Activated CD8-positive, alpha-beta T cell treated with anti-CD3 and anti-CD28 coated beads for 36 hours (primary cell): Measurements from ENCODE around the gene AKR1B1. TPM values are rescaled to one million over a fixed set of nuclear protein-coding genes. Genes with fewer than 3 reads are reported as not detected.

Experiments
- ATAC-seq: fragments of 200-7000 bp; cut with Tn5 transposase; one replicate; pipeline ENCODE4 v1.10.0; 2021; ENCODE audit warnings: mild to moderate bottlenecking, moderate library complexity
- CTCF ChIA-PET: fragments of 350-600 bp; sonication (Branson Sonifier 250); formaldehyde crosslinking; loops from one replicate; lab custom pipeline; 2021; ENCODE audit warnings: antibody characterized with exemption; lab: Charles Lee
- POLR2A ChIA-PET: fragments of 350-600 bp; sonication (Branson Sonifier 250); formaldehyde crosslinking; loops from one replicate; lab custom pipeline; 2021; ENCODE audit warnings: antibody characterized with exemption; lab: Charles Lee
- DNase-seq: peaks from one replicate; pipeline ENCODE4 v3.0.0-alpha.2; 2020
- H3K27ac Mint-ChIP-seq: one replicate; pipeline ENCODE4 v1.8.0; 2021; ENCODE audit warnings: mild to moderate bottlenecking, mixed read lengths
- H3K27me3 Mint-ChIP-seq: one replicate; pipeline ENCODE4 v1.8.0; 2021; ENCODE audit warnings: mixed read lengths
- H3K36me3 Mint-ChIP-seq: one replicate; pipeline ENCODE4 v1.8.0; 2021; ENCODE audit warnings: low read depth, mixed read lengths
- H3K4me1 Mint-ChIP-seq: one replicate; pipeline ENCODE4 v1.8.0; 2021; ENCODE audit warnings: low read depth, mixed read lengths
- H3K4me3 Mint-ChIP-seq: one replicate; pipeline ENCODE4 v1.8.0; 2021; ENCODE audit warnings: mild to moderate bottlenecking, moderate library complexity, mixed read lengths
- H3K9me3 Mint-ChIP-seq: one replicate; pipeline ENCODE4 v1.8.0; 2021; ENCODE audit warnings: mixed read lengths
- CTCF ChIP-seq: fragments of 200-600 bp; IDR thresholded peaks from one replicate; pipeline ENCODE4 v1.8.0; 2022; ENCODE audit warnings: antibody characterized with exemption, mild to moderate bottlenecking
- intact Hi-C: fragments of 100-400 bp; cut with micrococcal nuclease; formaldehyde crosslinking; loops from one replicate; pipeline ENCODE4 v1.10.0; 2022
- total RNA-seq, 2 experiments: library from RNA; stranded (reverse); gene quantifications; one replicate each; pipeline ENCODE4 v1.2.3, GENCODE V29; 2021

The AKR1B1 gene
- total RNA-seq, 2 experiments from 2014 or later = 106 to 108 TPM

- DNase-seq (no peak), ATAC-seq (no peak)
- intact Hi-C loops = no loop called here
- no peaks in the 10 kb centered on the region for H3K9me3 Mint-ChIP-seq
- no peak overlapping the region for H3K4me3 Mint-ChIP-seq
- H3K27me3 Mint-ChIP-seq = no peaks in the 10 kb centered on the region
- CTCF ChIA-PET = interaction anchor here (1.1 to 5.7 kb wide), 2 partner anchors 9 to 158 kb away, joined by 3 to 29 read pairs; partner anchors contain the start of gene AKR1B1
- TF ChIP-seq CTCF = no peak
- POLR2A ChIA-PET = no interaction called here
- H3K27ac Mint-ChIP-seq = no peak overlapping the region
- peaks cover 46% of the 10 kb centered on the region for H3K36me3 Mint-ChIP-seq
- H3K4me1 Mint-ChIP-seq = peaks cover 14% of the 10 kb centered on the region
These were observed 9.2 kb downstream of the AKR1B1 start for GRCh38 chr7:134449680-134450079.

- POLR2A ChIA-PET = no interaction called here
- peaks cover 4% of the 10 kb centered on the region for H3K4me1 Mint-ChIP-seq
- no peak overlapping the region for H3K27ac Mint-ChIP-seq
- DNase-seq = no peak
- intact Hi-C loops = no loop called here
- H3K4me3 Mint-ChIP-seq = no peak overlapping the region
- no peak for ATAC-seq
- no peaks in the 10 kb centered on the region for H3K27me3 Mint-ChIP-seq
- CTCF ChIA-PET = interaction anchor here (0.9 to 5.7 kb wide), 3 partner anchors 10 to 99 kb away, joined by 3 to 29 read pairs (median 13); partner anchors contain the start of gene AKR1B1
- no peak for TF ChIP-seq CTCF
- peaks cover 55% of the 10 kb centered on the region for H3K36me3 Mint-ChIP-seq
- H3K9me3 Mint-ChIP-seq = no peaks in the 10 kb centered on the region
These were observed 10.3 kb downstream of the AKR1B1 start for GRCh38 chr7:134448356-134449229.

- DNase-seq = no peak
- Mint-ChIP-seq H3K9me3 (no peaks in the 10 kb centered on the region), H3K27me3 (no peaks in the 10 kb centered on the region), H3K36me3 (peaks cover 64% of the 10 kb centered on the region), H3K27ac (no peak overlapping the region), H3K4me3 (no peak overlapping the region), H3K4me1 (no peaks in the 10 kb centered on the region)
- ChIA-PET POLR2A (no interaction called here), CTCF (interaction anchor here (3.1 to 5.7 kb wide), 2 partner anchors 11 to 15 kb away, joined by 13 to 29 read pairs; partner anchors contain the start of gene AKR1B1)
- intact Hi-C loops = no loop called here
- ATAC-seq = no peak
- no peak for TF ChIP-seq CTCF
These were observed 11.5 kb downstream of the AKR1B1 start for GRCh38 chr7:134447383-134447782.

GRCh38 chr7:134446923-134447322 is 12.0 kb downstream of the AKR1B1 start:
- intact Hi-C loops = no loop called here
- DNase-seq = no peak
- no peak for TF ChIP-seq CTCF
- Mint-ChIP-seq H3K36me3 (peaks cover 65% of the 10 kb centered on the region), H3K4me1 (no peaks in the 10 kb centered on the region), H3K4me3 (no peak overlapping the region), H3K27ac (no peak overlapping the region), H3K27me3 (no peaks in the 10 kb centered on the region), H3K9me3 (no peaks in the 10 kb centered on the region)
- ChIA-PET CTCF (interaction anchor here (0.6 to 5.7 kb wide), 3 partner anchors 11 to 46 kb away, joined by 3 to 29 read pairs (median 13); partner anchors contain the start of gene AKR1B1), POLR2A (no interaction called here)
- no peak for ATAC-seq

- ChIA-PET CTCF (interaction anchor here (0.6 to 5.7 kb wide), 3 partner anchors 12 to 47 kb away, joined by 3 to 29 read pairs (median 13); partner anchors contain the start of gene AKR1B1), POLR2A (no interaction called here)
- Mint-ChIP-seq H3K4me1 (no peaks in the 10 kb centered on the region), H3K27ac (no peak overlapping the region), H3K27me3 (no peaks in the 10 kb centered on the region), H3K4me3 (no peak overlapping the region), H3K9me3 (no peaks in the 10 kb centered on the region), H3K36me3 (peaks cover 66% of the 10 kb centered on the region)
- no peak for TF ChIP-seq CTCF
- no peak for DNase-seq
- no peak for ATAC-seq
- intact Hi-C loops = no loop called here
These were observed 12.5 kb downstream of the AKR1B1 start for GRCh38 chr7:134446446-134446845.
